ENCODE measurements around the gene HLF. TPM values are rescaled to one million over a fixed set of nuclear protein-coding genes. Genes with fewer than 3 reads are reported as not detected.

HLF gene
- total and polyA plus RNA-seq, 2 donors (not counting 3 experiments of a cell fraction or from before 2014, with no cell fraction given): not detected

- no peak overlapping the region for H3K4me2 ChIP-seq (ENCODE audit: insufficient read depth, low read length)
- no peak for FAIRE-seq
Observed at GRCh38 chr17:55334285-55334684, 69.5 kb downstream of the HLF start.

More at GRCh38 chr17:55334285-55334684, 69.5 kb downstream of the HLF start:
- no TSS peak for BruUV-seq (replicated peaks)
- H3K36me3 ChIP-seq (ENCODE audit: control insufficient read depth in 2 of 2, extremely low read depth in 1 of 2, insufficient read depth in 2 of 2, low read length in 2 of 2): no peaks in the 10 kb centered on the region
- CTCF ChIA-PET: interaction anchor here (1.2 to 1.4 kb wide), 2 partner anchors 14 to 38 kb away, joined by 3 read pairs; no protein-coding TSS in a partner anchor
- H3K4me3 ChIP-seq (replicated peaks in 1 of 3; ENCODE audit: insufficient read depth in 1 of 3, low read depth in 1 of 3, low read length in 3 of 3): no peak overlapping the region
- no peak overlapping the region for H2AFZ ChIP-seq (ENCODE audit: low read depth, low read length)
- no peaks in the 10 kb centered on the region for H4K20me1 ChIP-seq (replicated peaks; ENCODE audit: control insufficient read depth, extremely low read depth, insufficient read depth, low read length)
- TF ChIP-seq POLR2AphosphoS5 (IDR thresholded peaks at IDR 0.05; ENCODE audit: insufficient read depth, low read depth, low read length) (no peak), FOS (IDR thresholded peaks at IDR 0.05; ENCODE audit: borderline replicate concordance, insufficient read depth, low read length) (no peak), GATA2 (IDR thresholded peaks at IDR 0.05; ENCODE audit: insufficient read depth, insufficient read length, low read depth, low read length) (no peak), MYC (IDR thresholded peaks at IDR 0.05; ENCODE audit: low read depth, low read length) (no peak), EZH2 (IDR thresholded peaks at IDR 0.05; ENCODE audit: borderline replicate concordance, low read depth, low read length, severe bottlenecking) (no peak), POLR2A (IDR thresholded peaks at IDR 0.05; ENCODE audit: low read depth, low read length) (no peak), JUN (IDR thresholded peaks at IDR 0.05; ENCODE audit: borderline replicate concordance, insufficient read depth, insufficient read length, low read depth) (no peak)
- TF ChIP-seq, protein P1, sequence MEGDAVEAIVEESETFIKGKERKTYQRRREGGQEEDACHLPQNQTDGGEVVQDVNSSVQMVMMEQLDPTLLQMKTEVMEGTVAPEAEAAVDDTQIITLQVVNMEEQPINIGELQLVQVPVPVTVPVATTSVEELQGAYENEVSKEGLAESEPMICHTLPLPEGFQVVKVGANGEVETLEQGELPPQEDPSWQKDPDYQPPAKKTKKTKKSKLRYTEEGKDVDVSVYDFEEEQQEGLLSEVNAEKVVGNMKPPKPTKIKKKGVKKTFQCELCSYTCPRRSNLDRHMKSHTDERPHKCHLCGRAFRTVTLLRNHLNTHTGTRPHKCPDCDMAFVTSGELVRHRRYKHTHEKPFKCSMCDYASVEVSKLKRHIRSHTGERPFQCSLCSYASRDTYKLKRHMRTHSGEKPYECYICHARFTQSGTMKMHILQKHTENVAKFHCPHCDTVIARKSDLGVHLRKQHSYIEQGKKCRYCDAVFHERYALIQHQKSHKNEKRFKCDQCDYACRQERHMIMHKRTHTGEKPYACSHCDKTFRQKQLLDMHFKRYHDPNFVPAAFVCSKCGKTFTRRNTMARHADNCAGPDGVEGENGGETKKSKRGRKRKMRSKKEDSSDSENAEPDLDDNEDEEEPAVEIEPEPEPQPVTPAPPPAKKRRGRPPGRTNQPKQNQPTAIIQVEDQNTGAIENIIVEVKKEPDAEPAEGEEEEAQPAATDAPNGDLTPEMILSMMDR (IDR thresholded peaks at IDR 0.05; ENCODE audit: extremely low read depth in 1 of 2, insufficient read depth in 1 of 2, low read depth in 1 of 2, low read length in 2 of 2): no peak
- TF ChIP-seq, protein P2, sequence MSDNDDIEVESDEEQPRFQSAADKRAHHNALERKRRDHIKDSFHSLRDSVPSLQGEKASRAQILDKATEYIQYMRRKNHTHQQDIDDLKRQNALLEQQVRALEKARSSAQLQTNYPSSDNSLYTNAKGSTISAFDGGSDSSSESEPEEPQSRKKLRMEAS (IDR thresholded peaks at IDR 0.05; ENCODE audit: insufficient read depth, insufficient read length): no peak
- no peak overlapping the region for H3K9ac ChIP-seq (replicated peaks; ENCODE audit: extremely low read depth, insufficient read depth, low read length)
- POLR2A ChIA-PET: no interaction called here
- dilution Hi-C loops (cut with MboI; ENCODE audit: extremely low pct_ligation_motif_present, low sequenced_read_pairs): no loop called here
- H3K27ac ChIP-seq (ENCODE audit: insufficient read depth, low read depth, low read length): no peak overlapping the region
- no peaks in the 10 kb centered on the region for H3K4me1 ChIP-seq (ENCODE audit: control insufficient read depth, extremely low read depth, insufficient read depth, low read length)
- no peaks in the 10 kb centered on the region for H3K79me2 ChIP-seq (ENCODE audit: control insufficient read depth, insufficient read depth, low read length)
- DNase-seq (ENCODE audit: low read depth, low spot score): no peak
- no peaks in the 10 kb centered on the region for H3K9me3 ChIP-seq (replicated peaks; ENCODE audit: control insufficient read depth, insufficient read depth, low read length)
- H3K9me1 ChIP-seq (replicated peaks; ENCODE audit: control insufficient read depth, extremely low read depth, insufficient read depth, low read length): no peaks in the 10 kb centered on the region
- intact Hi-C loops (cut with micrococcal nuclease): no loop called here
- H3K27me3 ChIP-seq (ENCODE audit: control insufficient read depth in 2 of 2, insufficient read depth in 2 of 2, low read length in 2 of 2): no peaks in the 10 kb centered on the region

Data from endothelial cell of umbilical vein (primary cell).